GM12872 (cell line): ENCODE results near the gene THRA.
A peak's percentile ranks its signal among the peaks of the same experiment; 100 is the strongest.

Source experiments
- CTCF ChIP-seq: IDR thresholded peaks from 3 replicates; pipeline ENCODE4 v1.5.1; 2011; ENCODE audit warnings: low read depth, mild to moderate bottlenecking, low read length, moderate library complexity; ENCODE audit not compliant: insufficient read depth

The THRA gene

GRCh38 chr17:40023590-40024292, 39.0 kb upstream of the THRA start:
- TF ChIP-seq CTCF: no peak

GRCh38 chr17:40024901-40025300, 37.9 kb upstream of the THRA start:
- no peak for TF ChIP-seq CTCF

GRCh38 chr17:40025559-40025958, 37.2 kb upstream of the THRA start:
- no peak for TF ChIP-seq CTCF

GRCh38 chr17:40025991-40026815, 36.6 kb upstream of the THRA start:
- TF ChIP-seq CTCF: no peak

- peak; percentile 96 for TF ChIP-seq CTCF
Observed at GRCh38 chr17:40026816-40027613, 35.8 kb upstream of the THRA start.

- TF ChIP-seq CTCF: no peak
Observed at GRCh38 chr17:40027614-40028012, 35.2 kb upstream of the THRA start.

GRCh38 chr17:40028595-40028994, 34.2 kb upstream of the THRA start:
- TF ChIP-seq CTCF: no peak
